GM18870 (cell line): ENCODE results near the gene FRS2.

ENCODE experiments used
- ATAC-seq: cut with Tn5 transposase; IDR thresholded peaks from one replicate; pipeline ENCODE4 v1.9.1; 2021; ENCODE audit warnings: moderate library complexity; ENCODE audit not compliant: unreplicated experiment

Gene FRS2

DNA sequence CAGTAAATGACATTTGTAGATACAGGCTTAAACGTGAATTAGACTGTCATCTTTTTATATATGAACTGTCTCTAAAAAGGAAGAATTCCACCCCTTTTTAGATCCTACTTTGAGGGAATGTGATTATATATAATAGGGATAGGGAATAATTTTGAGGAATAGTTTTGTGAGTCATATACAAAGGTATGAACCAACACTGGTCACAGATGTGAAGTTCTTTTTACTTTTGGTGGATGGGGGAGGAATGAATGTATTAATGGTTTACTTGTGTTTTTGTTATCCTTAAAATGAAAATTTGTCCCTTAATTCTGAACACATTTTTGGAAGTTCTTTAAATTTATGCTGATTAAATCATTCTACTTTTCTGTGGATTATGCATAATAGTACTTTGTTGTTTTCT lies 30.4 kb downstream of the FRS2 start:
- no peak for ATAC-seq

DNA sequence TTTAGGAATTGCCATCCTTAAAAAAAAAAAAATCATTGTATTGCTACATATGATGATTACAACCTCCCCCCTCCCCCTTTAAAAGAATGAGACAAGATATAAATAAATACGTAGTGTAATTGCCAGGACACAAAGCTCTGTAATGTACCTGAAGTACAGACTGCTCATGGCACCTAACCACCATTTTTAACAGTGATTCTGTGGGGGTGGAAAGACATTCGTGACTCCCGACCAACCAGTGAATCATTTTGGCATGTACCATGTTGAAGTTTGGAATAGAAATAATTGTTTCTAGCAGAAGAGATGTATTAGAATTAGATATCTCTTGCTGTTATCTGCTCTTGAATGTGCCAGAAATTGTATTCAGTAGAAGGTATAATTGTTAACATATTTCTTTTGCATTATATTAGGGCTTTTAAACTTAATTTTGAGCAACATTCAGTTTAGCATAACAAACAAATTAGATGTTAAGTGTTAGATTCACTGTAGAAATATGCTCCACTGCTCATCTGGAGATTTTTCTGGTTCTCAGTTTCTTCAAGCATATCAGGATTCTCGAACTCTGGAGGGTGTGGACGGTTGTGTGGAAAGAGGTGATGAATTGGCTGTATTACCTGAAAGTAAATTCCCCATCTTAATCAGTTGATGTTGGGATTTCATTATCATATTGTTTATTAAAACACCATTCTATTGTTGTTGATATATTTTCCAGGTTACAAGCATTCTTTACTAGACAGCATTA lies 31.1 kb downstream of the FRS2 start:
- no peak for ATAC-seq

DNA sequence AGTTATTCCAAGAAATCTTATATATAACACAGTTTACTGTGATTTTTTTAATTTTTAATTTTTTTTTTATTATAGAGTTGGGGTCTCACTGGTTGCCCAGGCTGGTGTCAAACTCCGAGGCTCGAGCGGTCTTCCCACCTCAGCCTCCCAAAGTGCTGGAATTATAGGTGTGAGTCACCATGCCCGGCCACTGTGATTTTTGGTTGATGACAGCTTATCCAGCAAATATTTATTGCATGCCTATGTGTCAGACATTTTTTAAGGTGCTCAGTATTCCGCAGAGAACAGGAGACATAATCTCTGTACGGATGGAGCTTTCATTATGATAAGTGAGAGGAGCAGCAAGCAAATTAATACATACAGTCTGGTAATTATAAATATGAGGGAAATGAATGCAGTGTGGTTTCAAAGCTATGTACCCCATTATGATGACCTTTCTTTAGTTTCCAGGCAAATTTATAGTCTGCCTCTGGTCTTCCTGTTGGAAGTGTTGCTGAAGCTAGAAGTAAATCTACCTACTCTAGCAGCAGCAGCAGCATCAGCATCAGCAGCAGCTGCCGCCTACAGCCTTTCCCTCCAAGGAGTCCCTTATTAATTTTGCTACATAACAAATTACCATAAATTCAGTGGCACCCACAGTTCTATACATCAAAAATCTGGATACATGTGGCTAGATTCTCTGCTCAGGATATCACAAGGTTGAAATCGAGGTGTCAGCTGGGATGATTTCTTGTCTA lies 32.3 kb downstream of the FRS2 start:
- ATAC-seq: no peak

DNA sequence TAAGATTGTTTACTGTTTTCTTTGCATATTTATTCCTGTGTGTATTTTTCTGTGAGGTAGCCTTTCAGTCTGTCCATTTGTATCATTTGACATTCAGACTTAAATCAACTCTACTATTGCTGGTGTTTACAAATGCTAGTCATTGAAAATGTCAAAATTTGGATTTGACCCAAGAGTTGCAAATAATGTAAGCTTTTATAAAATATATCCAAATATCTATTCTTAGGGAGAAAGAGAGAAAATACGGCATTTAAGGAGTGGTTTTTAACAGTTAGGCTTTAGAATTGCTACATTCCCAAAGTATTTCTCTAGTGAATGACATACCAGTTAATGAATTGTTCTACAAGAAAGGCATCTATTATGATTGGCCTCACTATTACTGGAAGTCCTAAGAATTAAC lies 37.9 kb downstream of the FRS2 start:
- no peak for ATAC-seq

DNA sequence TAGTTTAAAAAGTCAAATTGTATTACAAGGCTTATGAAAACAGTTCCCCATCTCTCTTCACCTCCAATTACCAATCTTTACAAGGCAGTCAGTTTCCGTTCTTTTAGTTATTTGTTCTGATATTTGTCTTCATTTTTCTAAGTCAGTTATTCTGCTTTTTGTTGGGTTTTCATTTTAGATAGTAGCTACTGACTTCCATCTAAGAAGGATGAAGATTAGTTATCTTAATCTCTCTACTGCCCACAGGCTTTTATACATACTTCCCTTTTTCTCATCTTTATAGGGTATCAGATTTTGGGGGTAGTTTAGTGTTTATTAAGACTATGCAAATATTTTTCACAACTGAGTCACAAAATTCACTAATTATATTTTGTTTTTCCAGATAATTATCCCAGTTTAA lies 38.4 kb downstream of the FRS2 start:
- ATAC-seq: no peak

DNA sequence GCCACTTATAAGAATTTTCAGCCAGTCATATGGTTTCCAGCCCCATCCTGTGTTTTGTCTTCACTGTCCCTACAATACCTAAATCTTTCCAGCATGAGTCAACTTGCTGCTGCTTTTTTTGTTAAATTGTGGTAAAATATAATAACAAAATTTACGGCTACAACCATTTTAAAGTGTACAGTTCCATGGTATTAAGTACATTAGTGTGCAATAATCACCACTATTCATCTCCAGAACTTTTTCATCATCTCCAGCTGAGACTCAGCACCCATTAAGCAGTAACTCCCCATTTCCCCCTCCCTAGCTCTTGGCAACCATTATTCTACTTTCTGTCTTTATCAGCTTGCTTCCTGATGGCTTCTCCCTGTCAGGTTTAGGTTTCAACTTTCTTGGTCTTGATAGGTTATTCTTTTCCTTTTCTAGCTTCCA lies 39.1 kb downstream of the FRS2 start:
- ATAC-seq: no peak

DNA sequence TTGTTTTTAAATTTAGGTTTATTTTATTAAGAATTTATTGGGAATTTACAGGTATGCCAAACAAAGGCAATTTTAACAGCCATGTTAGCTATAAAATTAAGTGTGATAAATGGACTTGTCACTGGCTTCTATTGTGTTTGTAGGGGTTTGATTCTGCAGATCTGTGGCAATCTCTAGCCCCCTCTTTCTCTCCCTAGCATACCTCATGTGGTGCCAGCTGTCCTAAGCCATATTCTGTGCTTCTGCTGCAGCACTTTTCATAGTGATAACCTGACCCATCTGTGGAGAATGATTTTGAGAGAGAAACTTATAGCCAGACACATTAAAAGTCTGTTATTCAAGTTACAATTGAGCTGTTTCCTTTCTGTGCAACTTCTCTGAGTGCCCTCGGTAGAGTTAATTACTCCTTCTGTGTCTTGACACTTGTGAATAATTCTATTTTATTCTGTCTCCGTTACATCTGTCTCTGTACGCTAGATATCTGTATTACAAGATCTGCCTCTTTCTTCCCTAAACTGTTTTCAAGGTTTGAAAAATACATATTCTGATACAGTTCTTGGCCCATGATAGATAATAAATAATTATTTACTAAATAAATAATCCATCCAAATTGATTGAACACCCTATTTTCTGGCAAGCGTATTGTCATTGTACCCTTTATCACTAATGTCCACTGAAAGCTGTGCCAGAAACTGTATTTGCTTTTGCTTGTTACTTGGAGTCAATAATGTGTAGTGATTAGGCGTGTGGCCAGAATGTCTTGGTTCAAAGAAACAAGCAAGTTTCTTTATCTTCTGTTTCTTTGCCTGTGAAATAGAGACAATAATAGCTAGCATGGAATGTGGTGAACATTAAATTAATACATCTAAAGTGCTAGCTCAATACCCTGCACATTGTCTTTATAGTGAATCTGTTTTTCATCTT lies 40.0 kb downstream of the FRS2 start:
- ATAC-seq: no peak

DNA sequence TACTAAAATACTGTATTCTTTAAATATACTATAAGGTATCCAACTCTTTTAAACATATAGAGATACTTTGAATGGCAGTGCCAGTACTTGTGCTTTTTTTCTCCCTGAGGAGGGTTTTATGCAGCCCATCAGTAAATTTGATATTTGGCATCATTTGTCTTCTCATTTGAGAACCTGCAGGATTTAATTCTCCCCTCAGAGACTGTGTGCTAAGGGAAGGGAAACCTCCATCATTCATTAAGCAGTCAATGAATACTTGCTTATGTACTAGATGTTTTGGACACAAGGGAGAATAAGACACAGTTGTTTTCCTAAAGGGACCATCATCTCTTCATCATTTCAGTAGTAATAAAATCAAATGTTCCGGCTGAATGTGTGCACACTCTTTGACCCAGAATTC lies 40.8 kb downstream of the FRS2 start:
- no peak for ATAC-seq

DNA sequence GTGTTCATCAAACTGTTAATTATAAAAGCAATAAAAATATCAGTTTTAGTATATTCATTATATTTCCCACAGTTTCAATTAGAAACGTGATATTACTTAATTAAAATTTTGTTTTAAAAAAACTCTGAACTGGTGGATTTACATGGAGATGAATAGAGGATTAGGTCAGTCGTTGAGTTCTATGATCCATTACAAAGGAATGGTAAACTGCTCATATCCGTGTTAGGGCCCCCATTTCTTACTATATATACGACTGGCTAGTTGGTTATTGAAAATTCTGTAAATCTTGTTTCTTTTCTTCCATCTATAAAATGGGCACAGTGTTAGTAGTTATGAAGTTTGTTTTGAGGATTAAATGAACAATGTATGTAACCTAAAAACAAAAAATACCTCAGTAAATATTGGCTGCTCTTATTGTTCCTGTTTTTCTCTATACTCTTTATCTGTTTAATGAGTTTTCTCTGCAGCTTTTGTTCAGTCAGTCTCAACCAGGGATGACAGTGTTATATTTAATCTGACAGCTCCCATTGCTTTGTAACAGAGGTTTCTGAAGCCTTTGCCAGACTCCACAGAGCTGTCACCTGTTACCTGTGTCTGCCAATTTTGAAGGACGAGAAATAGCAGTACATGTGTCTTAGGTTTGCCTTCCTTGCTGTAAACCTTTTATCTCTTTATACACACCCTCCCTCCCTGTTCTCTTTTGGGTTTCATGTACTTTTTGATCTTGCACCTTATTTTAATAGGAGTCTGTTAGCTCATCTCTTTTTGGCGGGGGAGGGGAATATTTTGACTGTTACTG lies 41.5 kb downstream of the FRS2 start:
- no peak for ATAC-seq

DNA sequence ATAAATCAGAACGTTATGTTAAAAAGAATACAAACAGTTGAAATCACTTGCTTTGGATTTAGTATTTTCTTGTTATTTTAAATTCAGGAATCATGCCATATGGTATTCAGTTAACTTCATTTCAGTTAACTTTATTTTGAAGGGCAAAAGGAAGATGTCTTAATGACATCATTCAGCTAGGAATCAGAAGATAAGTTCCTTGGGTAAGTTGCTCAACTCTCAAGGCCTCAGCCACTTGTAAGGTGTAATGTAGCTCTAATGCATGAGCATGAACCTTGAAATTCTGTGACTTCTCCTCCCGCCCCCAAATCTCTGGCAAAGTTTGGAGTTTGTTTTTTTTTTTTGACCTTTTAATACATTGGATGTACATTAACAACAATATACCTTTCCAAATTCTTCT lies 42.6 kb downstream of the FRS2 start:
- no peak for ATAC-seq

DNA sequence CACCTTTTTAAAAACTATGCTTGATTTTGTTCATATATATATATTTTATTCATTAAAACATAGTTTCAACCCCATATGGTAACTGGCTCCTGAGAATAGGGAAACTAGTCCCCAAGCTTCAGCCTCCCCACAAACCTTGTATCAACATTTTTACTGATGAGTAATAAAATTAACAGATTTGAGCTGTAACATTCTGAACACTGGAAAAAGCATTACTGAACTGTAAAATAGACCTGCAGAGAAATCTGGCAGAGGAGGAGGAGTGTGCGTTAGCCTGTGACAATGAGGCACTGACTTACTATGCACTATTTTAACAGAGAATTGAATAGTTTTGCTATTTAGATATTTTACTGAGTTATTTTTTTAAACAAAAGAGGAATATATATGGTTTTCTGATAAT lies 43.1 kb downstream of the FRS2 start:
- no peak for ATAC-seq

DNA sequence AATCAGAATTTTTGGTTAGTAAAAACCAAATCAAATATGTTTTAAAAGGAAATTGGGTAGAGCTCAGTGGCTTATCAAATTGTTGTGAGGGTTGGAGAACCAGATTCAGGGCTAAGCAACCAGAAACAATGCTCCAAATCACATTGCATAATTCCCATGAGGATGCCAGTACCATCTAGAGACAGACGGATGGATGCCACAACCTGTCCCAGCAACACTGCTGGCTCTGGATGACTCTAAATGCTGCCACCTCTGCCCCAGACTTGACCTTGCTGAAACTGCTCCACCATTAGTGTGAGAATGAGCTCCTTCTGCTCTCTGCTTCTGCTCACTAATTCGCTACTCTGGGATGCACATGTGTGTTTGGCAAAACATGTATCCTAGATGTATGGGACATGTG lies 43.9 kb downstream of the FRS2 start:
- no peak for ATAC-seq

DNA sequence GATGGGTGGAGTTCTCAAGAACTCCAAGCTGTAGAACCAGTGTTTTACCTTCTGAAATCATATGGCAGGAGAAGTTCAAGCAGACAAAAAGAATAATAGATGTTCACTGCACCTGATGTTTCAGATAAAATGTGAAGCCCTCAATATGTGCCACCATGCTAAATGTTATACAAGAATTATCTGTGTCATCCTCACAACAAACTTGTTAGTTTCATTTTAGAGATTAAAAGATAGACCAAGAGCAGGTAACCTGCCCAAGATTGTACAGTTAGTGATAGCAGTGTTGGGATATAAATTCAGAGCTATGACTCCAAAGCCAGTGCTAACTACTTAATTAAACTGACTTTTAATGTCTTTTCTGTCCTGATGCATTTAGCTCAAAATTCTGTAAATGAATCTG lies 44.7 kb downstream of the FRS2 start:
- no peak for ATAC-seq

DNA sequence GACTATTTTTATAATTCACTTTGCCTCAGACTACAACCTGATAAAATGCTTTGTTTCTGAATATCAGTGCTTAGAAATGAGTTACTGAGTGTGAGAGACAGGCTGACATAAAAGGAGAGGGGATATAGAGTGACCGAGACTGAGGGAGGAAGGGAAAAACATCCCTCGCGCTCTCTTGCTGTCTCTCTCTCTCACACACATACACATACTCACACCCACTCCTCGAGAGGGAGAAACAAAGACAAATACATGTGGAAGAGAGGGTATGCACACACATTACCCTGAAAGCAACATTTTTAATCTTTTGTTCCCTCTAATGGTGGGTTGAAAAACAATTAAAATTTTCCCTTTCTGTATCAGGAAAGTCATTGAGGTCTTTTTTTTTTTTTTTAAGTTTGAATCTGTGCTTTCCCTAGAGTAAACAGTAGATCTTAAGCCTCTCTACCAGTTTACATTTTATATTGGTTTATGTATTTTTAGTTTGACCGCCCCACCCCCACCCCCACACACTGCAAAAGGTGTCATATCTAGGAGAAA lies 45.3 kb downstream of the FRS2 start:
- no peak for ATAC-seq

DNA sequence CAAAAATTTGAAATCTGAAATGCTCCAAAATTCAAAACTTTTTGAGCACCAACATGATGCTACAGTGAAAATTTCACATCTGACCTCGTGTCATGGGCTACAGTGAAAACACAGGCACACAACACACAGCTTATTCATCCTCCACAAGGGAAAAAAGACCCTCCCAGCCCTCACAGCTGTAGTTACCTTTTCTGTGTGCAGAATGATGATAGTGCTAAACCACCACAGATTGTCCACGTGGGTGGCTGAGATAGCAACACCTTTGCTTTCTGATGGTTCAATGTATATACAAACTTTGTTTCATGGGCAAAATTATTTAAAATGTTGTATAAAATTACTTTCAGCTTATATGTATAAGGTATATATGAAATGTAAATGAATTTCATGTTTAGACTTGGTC lies 46.8 kb downstream of the FRS2 start:
- ATAC-seq: no peak

DNA sequence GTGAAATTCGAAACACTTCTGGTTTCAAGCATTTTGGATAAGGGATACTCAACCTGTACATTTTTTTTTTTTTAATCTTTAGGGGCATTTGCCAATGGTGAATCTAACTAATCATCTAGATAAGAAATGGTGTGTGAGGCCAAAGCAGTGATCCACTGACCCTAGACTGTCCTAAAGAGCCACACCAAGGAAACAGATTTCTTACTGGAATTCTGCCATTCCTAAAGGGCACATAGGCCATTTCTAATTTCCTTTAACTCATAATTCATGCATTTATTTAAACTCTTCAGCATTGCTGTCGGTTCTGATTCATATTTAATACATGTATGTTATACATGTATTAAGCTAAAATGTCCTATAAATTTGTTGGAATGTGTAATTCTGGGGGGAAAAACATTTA lies 47.2 kb downstream of the FRS2 start:
- no peak for ATAC-seq

DNA sequence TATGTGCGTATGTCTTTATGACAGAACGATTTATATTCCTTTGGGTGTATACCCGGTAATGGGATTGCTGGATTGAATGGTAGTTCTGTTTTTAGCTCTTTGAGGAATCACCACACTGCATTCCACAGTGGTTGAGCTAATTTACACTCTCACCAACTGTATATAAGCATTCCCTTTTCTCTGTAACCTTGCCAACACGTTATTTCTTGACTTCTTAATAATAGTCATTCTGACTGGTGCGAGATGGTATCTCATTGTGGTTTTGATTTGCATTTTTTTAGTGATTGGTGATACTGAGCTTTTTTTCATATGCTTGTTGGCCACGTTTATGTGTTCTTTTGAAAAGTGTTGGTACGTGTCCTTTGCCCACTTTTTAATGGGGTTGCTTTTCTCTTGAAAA lies 49.7 kb downstream of the FRS2 start:
- no peak for ATAC-seq

DNA sequence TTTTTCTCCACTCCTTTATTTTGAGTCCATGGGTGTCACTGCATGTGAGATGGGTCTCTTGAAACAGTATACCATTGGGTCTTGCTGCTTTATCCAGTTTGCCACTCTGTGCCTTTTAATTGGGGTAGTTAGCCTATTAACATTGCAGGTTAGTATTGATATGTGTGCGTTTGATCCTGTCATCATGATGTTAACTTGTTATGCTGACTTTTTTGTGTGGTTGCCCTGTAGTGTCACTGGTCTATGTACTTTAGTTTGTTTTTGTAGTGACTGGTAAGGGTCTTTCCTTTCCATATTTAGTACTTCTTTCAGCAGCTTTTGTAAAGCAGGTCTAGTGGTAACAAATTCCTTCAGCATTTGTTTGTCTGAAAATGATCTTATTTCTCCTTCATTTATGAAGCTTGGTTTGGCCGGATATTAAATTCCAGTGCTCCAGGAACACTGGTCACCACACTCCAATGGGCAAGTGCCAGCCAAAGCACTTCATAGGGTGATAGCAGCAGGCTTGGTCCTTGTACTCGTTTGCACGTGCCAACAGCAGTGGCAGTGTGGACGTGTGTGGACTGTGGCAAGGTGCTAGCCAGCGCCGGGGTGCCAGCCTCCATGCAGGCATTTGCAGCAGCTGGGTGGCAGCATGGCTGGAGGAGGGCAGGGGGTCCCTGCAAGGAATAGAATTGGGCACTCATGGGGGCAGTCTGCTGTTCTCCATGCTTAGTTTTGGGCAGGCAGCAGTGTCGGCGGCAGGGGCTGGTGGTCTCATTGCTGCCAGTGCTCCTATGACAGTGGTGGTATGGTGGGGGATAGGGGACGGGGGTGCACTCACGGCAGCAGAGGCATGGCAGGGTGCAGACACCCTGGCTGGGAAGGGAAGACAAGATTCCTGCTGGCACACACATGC lies 53.5 kb downstream of the FRS2 start:
- no peak for ATAC-seq

DNA sequence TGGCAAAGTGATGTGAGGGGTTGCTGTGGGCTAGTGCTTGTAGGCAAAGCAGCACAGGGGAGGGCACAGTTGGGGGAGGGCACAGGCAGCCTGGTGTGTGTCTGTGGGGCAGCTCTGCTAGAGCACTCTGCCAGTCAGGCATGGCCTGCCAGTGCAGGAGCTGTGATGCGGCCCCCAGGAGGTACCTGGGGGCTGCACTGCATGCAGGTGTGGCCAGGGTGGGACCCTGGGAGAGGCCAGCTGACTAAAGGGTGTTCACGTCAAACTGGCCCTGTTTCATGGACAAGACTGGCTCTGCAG lies 54.1 kb downstream of the FRS2 start:
- no peak for ATAC-seq
